Measurements from ENCODE around the gene IRAK2. TPM values are rescaled to one million over a fixed set of nuclear protein-coding genes. Genes with fewer than 3 reads are reported as not detected.

Gene IRAK2
- total and polyA plus RNA-seq, 2 donors (not counting 3 experiments of a cell fraction or from before 2014, with no cell fraction given) = 7.9 to 10.0 TPM

DNA sequence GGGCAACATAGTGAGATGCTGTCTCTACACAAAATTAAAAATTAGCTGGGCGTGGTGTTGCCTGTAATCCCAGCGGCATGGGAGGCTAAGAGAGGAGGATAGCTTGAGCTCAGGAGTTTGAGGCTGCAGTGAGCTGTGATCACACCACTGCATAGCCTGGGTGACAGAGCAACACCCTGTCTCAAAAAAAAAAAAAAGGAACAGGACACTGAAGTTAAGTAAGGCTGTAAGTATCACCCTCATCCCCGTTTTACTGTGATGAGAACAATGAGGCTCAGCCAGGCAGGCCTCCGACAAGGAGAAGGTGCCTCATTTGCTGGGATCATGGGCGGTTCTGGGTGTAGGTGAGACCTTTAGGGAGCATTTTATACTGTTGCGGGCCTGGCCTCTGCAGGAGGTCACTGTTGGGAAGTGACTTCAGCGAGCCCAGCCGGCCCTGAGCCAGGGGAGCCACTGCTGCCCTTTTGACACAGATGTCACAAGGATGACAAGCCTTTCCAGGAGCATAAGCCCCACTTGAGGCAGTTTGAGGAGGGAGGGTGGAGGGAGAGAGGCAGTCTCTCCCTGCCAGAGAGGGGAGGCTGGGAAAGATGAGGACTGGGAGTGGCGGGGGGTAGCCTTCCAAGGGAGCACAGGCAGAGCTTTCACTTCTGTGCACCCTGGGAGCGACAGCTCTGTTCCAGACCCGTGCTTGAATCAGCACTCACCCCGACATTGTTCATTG is 30.8 kb downstream of the IRAK2 start:
- H4K20me1 ChIP-seq (replicated peaks; ENCODE audit: control insufficient read depth, extremely low read depth, insufficient read depth, low read length) = no peaks in the 10 kb centered on the region
- H3K4me1 ChIP-seq (ENCODE audit: control insufficient read depth, extremely low read depth, insufficient read depth, low read length) = peaks cover 51% of the 10 kb centered on the region
- BruUV-seq (replicated peaks) = no TSS peak
- no peaks in the 10 kb centered on the region for H3K36me3 ChIP-seq (ENCODE audit: control insufficient read depth in 2 of 2, extremely low read depth in 1 of 2, insufficient read depth in 2 of 2, low read length in 2 of 2)
- no peaks in the 10 kb centered on the region for H3K27me3 ChIP-seq (ENCODE audit: control insufficient read depth in 2 of 2, insufficient read depth in 2 of 2, low read length in 2 of 2)
- intact Hi-C loops (cut with micrococcal nuclease) = no loop called here
- ChIA-PET CTCF (interaction anchor here (7.8 kb wide), 1 partner anchor 9 kb away, joined by 67 read pairs; no protein-coding TSS in a partner anchor), POLR2A (no interaction called here)
- dilution Hi-C loops (cut with MboI; ENCODE audit: extremely low pct_ligation_motif_present, low sequenced_read_pairs) = no loop called here
- FAIRE-seq = no peak
- TF ChIP-seq JUN (IDR thresholded peaks at IDR 0.05; ENCODE audit: borderline replicate concordance, insufficient read depth, insufficient read length, low read depth) (no peak), GATA2 (IDR thresholded peaks at IDR 0.05; ENCODE audit: insufficient read depth, insufficient read length, low read depth, low read length) (no peak), MYC (IDR thresholded peaks at IDR 0.05; ENCODE audit: low read depth, low read length) (no peak), EZH2 (IDR thresholded peaks at IDR 0.05; ENCODE audit: borderline replicate concordance, low read depth, low read length, severe bottlenecking) (no peak), POLR2AphosphoS5 (IDR thresholded peaks at IDR 0.05; ENCODE audit: insufficient read depth, low read depth, low read length) (no peak), POLR2A (IDR thresholded peaks at IDR 0.05; ENCODE audit: low read depth, low read length) (no peak), FOS (IDR thresholded peaks at IDR 0.05; ENCODE audit: borderline replicate concordance, insufficient read depth, low read length) (no peak)
- TF ChIP-seq, protein P1, sequence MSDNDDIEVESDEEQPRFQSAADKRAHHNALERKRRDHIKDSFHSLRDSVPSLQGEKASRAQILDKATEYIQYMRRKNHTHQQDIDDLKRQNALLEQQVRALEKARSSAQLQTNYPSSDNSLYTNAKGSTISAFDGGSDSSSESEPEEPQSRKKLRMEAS (IDR thresholded peaks at IDR 0.05; ENCODE audit: insufficient read depth, insufficient read length) = no peak
- TF ChIP-seq, protein P2, sequence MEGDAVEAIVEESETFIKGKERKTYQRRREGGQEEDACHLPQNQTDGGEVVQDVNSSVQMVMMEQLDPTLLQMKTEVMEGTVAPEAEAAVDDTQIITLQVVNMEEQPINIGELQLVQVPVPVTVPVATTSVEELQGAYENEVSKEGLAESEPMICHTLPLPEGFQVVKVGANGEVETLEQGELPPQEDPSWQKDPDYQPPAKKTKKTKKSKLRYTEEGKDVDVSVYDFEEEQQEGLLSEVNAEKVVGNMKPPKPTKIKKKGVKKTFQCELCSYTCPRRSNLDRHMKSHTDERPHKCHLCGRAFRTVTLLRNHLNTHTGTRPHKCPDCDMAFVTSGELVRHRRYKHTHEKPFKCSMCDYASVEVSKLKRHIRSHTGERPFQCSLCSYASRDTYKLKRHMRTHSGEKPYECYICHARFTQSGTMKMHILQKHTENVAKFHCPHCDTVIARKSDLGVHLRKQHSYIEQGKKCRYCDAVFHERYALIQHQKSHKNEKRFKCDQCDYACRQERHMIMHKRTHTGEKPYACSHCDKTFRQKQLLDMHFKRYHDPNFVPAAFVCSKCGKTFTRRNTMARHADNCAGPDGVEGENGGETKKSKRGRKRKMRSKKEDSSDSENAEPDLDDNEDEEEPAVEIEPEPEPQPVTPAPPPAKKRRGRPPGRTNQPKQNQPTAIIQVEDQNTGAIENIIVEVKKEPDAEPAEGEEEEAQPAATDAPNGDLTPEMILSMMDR (IDR thresholded peaks at IDR 0.05; ENCODE audit: extremely low read depth in 1 of 2, insufficient read depth in 1 of 2, low read depth in 1 of 2, low read length in 2 of 2) = no peak
- H2AFZ ChIP-seq (ENCODE audit: low read depth, low read length) = no peak overlapping the region
- H3K9ac ChIP-seq (replicated peaks; ENCODE audit: extremely low read depth, insufficient read depth, low read length) = no peak overlapping the region
- H3K9me1 ChIP-seq (replicated peaks; ENCODE audit: control insufficient read depth, extremely low read depth, insufficient read depth, low read length) = no peaks in the 10 kb centered on the region
- H3K4me2 ChIP-seq (ENCODE audit: insufficient read depth, low read length) = no peak overlapping the region
- no peak for DNase-seq (ENCODE audit: low read depth, low spot score)
- H3K4me3 ChIP-seq (replicated peaks in 1 of 3; ENCODE audit: insufficient read depth in 1 of 3, low read depth in 1 of 3, low read length in 3 of 3) = no peak overlapping the region
- no peak overlapping the region for H3K27ac ChIP-seq (ENCODE audit: insufficient read depth, low read depth, low read length)
- no peaks in the 10 kb centered on the region for H3K9me3 ChIP-seq (replicated peaks; ENCODE audit: control insufficient read depth, insufficient read depth, low read length)
- H3K79me2 ChIP-seq (ENCODE audit: control insufficient read depth, insufficient read depth, low read length) = no peaks in the 10 kb centered on the region
